WTC11 (cell line): ENCODE measurements around the gene SPATS2. TPM values are rescaled to one million over a fixed set of nuclear protein-coding genes. Genes with fewer than 3 reads are reported as not detected.
A peak's percentile ranks its signal among the peaks of the same experiment; 100 is the strongest.

Source experiments
- ATAC-seq: fragments of 200-7000 bp; cut with Tn5 transposase; 2 replicates; pipeline ENCODE4 v1.10.0; 2021; ENCODE audit warnings: mild to moderate bottlenecking, moderate library complexity
- CTCF ChIA-PET: fragments of 300-600 bp; sonication (Branson Sonifier 250); formaldehyde crosslinking; loops from one replicate; lab custom pipeline; 2021; ENCODE audit warnings: antibody characterized with exemption; lab: Charles Lee
- POLR2A ChIA-PET: fragments of 350-600 bp; sonication (Branson Sonifier 250); formaldehyde crosslinking; loops from one replicate; lab custom pipeline; 2021; ENCODE audit warnings: antibody characterized with exemption; lab: Charles Lee
- DNase-seq: peaks from one replicate; pipeline ENCODE4 v3.0.0; 2021; ENCODE audit warnings: low spot score
- H3K27ac Mint-ChIP-seq: 2 replicates; pipeline ENCODE4 v1.8.0; 2021; ENCODE audit warnings: mixed read lengths
- H3K27me3 Mint-ChIP-seq: 2 replicates; pipeline ENCODE4 v1.8.0; 2021; ENCODE audit warnings: low read depth, mild to moderate bottlenecking, moderate library complexity, mixed read lengths
- H3K36me3 Mint-ChIP-seq: 2 replicates; pipeline ENCODE4 v1.8.0; 2021; ENCODE audit warnings: mixed read lengths
- H3K4me1 Mint-ChIP-seq: 2 replicates; pipeline ENCODE4 v1.8.0; 2022; ENCODE audit warnings: mixed read lengths
- H3K4me3 Mint-ChIP-seq: 2 replicates; pipeline ENCODE4 v1.8.0; 2021; ENCODE audit warnings: mild to moderate bottlenecking, moderate library complexity, mixed read lengths
- H3K9me3 Mint-ChIP-seq: 2 replicates; pipeline ENCODE4 v1.8.0; 2021; ENCODE audit warnings: mixed read lengths
- CREB1 ChIP-seq: sonication (generic); formaldehyde crosslinking; IDR thresholded peaks from 2 replicates; pipeline ENCODE4 v1.8.0; 2023; ENCODE audit warnings: mild to moderate bottlenecking, missing genetic modification reagents
- CREM ChIP-seq: sonication (generic); formaldehyde crosslinking; IDR thresholded peaks from 2 replicates; pipeline ENCODE4 v1.8.1; 2022; ENCODE audit warnings: mild to moderate bottlenecking, missing genetic modification reagents, moderate library complexity
- JUN ChIP-seq: sonication (generic); formaldehyde crosslinking; IDR thresholded peaks from 2 replicates; pipeline ENCODE4 v1.8.0; 2023; ENCODE audit warnings: mild to moderate bottlenecking, missing genetic modification reagents
- RELA ChIP-seq: sonication (generic); formaldehyde crosslinking; IDR thresholded peaks from 2 replicates; pipeline ENCODE4 v1.8.1; 2022; ENCODE audit warnings: missing genetic modification reagents, mild to moderate bottlenecking, borderline replicate concordance
- ZNF396 ChIP-seq: fragments of 250-450 bp; sonication (Bioruptor Pico); IDR thresholded peaks from 2 replicates; pipeline ENCODE4 v1.8.0; 2021; ENCODE audit warnings: mild to moderate bottlenecking, moderate library complexity, borderline replicate concordance
- total RNA-seq: library from RNA; stranded (reverse); gene quantifications from 3 replicates; pipeline ENCODE4 v1.2.3, GENCODE V29; 2021
- TF ChIP-seq, protein P1 (sequence below): fragments of 250-450 bp; sonication (Bioruptor Pico); IDR thresholded peaks from 2 replicates; pipeline ENCODE4 v2.1.2; 2022; ENCODE audit warnings: mild to moderate bottlenecking, moderate library complexity
- TF ChIP-seq, protein P2 (sequence below): sonication (generic); formaldehyde crosslinking; IDR thresholded peaks from 2 replicates; pipeline ENCODE4 v1.8.1; 2023; ENCODE audit warnings: mild to moderate bottlenecking, missing genetic modification reagents
- TF ChIP-seq, protein P3 (sequence below): fragments of 200-600 bp; IDR thresholded peaks from 2 replicates; pipeline ENCODE4 v1.8.0; 2022; ENCODE audit warnings: antibody characterized with exemption

SPATS2 gene
- total RNA-seq, 1 experiment from 2014 or later: 25.9 TPM

DNA sequence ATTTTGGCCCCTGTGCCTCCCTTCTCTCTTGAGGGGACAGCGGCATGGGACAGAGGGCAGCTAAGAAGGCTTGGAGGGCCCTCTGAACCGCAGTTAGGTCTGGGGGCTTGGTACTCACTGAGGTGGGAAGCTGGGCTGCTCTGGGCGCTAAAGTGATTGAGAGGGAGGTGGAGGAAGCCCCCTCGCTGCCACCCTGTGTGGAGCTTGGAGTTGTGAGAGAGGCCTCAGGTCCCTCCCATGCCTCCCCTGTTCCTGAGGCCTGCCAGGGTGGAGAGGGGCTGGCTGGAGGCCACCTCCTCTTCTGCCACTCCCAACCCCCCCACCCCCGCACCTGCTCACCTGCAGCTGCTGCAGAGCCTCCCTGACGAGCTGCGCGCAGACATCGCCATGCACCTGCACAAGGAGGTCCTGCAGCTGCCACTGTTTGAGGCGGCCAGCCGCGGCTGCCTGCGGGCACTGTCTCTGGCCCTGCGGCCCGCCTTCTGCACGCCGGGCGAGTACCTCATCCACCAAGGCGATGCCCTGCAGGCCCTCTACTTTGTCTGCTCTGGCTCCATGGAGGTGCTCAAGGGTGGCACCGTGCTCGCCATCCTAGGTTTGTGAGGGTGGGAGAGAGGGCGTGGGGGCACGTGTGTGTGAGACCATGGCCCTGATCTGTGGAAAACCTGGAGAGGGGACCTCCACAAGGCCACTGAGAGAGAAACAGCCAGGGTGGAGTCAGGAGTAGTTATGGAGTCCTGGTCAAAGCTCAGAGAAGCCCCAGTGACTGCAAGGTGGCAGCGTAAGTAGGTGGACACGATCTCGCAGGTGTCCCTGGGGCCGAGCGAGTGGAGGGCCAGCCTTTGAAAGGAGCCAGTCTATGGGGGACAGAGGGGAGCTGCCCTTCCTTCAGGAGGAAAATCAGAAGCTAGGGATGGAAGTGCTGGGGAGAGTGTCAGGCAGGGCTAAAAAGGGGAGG lies 182.8 kb downstream of the SPATS2 start:
- H3K9me3 Mint-ChIP-seq: no peaks in the 10 kb centered on the region
- CTCF ChIA-PET: interaction anchor here (0.6 to 7.8 kb wide), 13 partner anchors 15 to 412 kb away, joined by 3 to 99 read pairs (median 5); partner anchors contain the start of genes DNAJC22 and TMBIM6
- H3K27me3 Mint-ChIP-seq: peaks cover 69% of the 10 kb centered on the region
- peaks cover 5% of the 10 kb centered on the region for H3K4me1 Mint-ChIP-seq
- no peak overlapping the region for H3K27ac Mint-ChIP-seq
- ATAC-seq: no peak
- H3K36me3 Mint-ChIP-seq: no peaks in the 10 kb centered on the region
- DNase-seq: no peak
- TF ChIP-seq, protein P1, sequence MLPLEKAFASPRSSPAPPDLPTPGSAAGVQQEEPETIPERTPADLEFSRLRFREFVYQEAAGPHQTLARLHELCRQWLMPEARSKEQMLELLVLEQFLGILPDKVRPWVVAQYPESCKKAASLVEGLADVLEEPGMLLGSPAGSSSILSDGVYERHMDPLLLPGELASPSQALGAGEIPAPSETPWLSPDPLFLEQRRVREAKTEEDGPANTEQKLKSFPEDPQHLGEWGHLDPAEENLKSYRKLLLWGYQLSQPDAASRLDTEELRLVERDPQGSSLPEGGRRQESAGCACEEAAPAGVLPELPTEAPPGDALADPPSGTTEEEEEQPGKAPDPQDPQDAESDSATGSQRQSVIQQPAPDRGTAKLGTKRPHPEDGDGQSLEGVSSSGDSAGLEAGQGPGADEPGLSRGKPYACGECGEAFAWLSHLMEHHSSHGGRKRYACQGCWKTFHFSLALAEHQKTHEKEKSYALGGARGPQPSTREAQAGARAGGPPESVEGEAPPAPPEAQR (CRISPR knock-in tag): no peak
- TF ChIP-seq, protein P2, sequence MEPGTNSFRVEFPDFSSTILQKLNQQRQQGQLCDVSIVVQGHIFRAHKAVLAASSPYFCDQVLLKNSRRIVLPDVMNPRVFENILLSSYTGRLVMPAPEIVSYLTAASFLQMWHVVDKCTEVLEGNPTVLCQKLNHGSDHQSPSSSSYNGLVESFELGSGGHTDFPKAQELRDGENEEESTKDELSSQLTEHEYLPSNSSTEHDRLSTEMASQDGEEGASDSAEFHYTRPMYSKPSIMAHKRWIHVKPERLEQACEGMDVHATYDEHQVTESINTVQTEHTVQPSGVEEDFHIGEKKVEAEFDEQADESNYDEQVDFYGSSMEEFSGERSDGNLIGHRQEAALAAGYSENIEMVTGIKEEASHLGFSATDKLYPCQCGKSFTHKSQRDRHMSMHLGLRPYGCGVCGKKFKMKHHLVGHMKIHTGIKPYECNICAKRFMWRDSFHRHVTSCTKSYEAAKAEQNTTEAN (CRISPR knock-in tag): 0 out of 2 replicates have a peak, but pooled peaks have one; percentile 33
- no peak overlapping the region for H3K4me3 Mint-ChIP-seq
- POLR2A ChIA-PET: no interaction called here

DNA sequence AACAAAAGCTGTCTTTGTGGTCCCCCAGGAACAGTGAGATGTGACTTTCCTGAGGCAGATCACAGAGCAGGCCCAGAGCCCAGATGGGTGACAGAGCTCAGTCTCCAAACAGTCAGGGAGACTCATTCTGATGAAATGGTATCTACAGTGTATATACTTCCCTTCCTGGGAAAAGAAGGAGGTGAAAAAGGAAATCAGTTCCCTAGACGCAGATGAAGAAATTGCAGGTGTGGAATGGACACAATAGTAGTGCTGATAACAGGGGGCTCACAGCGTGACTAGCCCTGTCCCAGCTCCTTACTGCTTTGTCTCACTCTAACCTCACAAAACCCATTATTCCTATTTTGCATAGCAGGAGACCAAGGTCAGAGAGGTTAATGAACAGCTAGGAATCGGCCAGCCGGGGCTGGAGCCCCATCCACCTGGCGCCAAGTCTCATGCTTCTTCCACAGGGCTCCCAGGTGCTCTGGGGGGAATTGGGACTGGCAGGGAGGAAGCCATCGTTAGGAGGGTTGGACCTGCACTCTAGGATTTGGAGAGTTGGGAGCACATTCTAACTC lies 183.5 kb downstream of the SPATS2 start:
- Mint-ChIP-seq H3K4me3 (no peak overlapping the region), H3K4me1 (peaks cover 3% of the 10 kb centered on the region; the same call in 1 of the 2 replicates)
- no peak for ATAC-seq
- TF ChIP-seq CREM (no peak), CREB1 (CRISPR knock-in tag) (no peak)
- TF ChIP-seq, all 79 proteins: peak for 0
- DNase-seq: no peak
- Mint-ChIP-seq H3K9me3 (no peaks in the 10 kb centered on the region), H3K36me3 (no peaks in the 10 kb centered on the region), H3K27ac (no peak overlapping the region), H3K27me3 (peaks cover 61% of the 10 kb centered on the region)
- POLR2A ChIA-PET: no interaction called here
- CTCF ChIA-PET: interaction anchor here (0.6 to 7.8 kb wide), 10 partner anchors 16 to 412 kb away, joined by 3 to 99 read pairs (median 6); partner anchors contain the start of genes DNAJC22 and TMBIM6

DNA sequence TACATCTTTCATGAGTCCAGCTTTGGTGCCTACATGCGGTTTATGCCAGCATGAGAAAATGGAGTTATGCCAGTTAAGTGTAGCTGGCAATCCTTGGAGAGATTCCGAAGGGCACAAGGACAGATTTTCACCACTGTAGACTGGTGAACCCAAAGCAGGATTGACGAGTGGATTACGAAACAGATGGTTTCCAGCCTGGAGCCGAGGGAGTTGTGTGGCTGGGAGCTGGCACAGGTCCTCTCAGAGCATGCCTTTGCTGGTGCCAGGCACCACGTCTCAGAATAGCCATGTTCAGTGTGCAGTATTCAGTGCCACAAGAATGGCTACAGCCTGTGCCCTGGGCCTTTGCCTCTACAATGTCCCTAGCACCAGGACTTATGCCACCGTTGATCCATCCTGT lies 184.8 kb downstream of the SPATS2 start:
- Mint-ChIP-seq H3K27me3 (peaks cover 49% of the 10 kb centered on the region), H3K4me3 (no peak overlapping the region), H3K4me1 (peaks cover 3% of the 10 kb centered on the region; the same call in 1 of the 2 replicates), H3K36me3 (no peaks in the 10 kb centered on the region), H3K9me3 (no peaks in the 10 kb centered on the region), H3K27ac (no peak overlapping the region)
- POLR2A ChIA-PET: no interaction called here
- CTCF ChIA-PET: interaction anchor here (1.1 to 7.8 kb wide), 13 partner anchors 9 to 220 kb away, joined by 4 to 99 read pairs (median 21); partner anchors contain the start of genes DNAJC22, KCNH3, PRPF40B and SPATS2
- ATAC-seq (no peak), DNase-seq (no peak)
- TF ChIP-seq ZNF396: no peak

DNA sequence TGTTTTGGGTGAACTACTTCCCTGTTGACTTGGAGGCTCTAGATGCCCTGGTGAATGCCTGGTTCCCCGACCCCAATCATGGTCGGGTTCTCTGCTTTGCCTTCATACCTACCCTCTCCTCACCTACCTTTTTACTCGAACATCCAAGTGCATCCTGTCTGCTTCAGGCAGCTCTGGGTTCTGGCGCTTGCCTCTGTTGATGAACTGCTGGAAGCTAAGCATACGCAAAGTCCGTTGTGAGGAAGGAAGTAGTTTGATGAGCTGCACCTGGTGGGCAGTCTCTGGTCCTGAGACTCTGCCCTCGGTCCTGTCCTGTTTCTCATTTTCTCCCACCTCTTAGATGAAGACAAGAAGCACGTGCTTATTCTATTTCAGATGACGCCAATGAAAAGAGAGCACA lies 185.2 kb downstream of the SPATS2 start:
- H3K36me3 Mint-ChIP-seq: no peaks in the 10 kb centered on the region
- TF ChIP-seq JUN (CRISPR knock-in tag): no peak
- CTCF ChIA-PET: interaction anchor here (1.1 to 7.8 kb wide), 20 partner anchors 9 to 257 kb away, joined by 4 to 99 read pairs (median 11); partner anchors contain the start of genes DNAJC22, KCNH3, PRPF40B and PRPH
- no peak overlapping the region for H3K27ac Mint-ChIP-seq
- DNase-seq (no peak), ATAC-seq (no peak)
- POLR2A ChIA-PET: no interaction called here
- H3K4me3 Mint-ChIP-seq: no peak overlapping the region
- H3K4me1 Mint-ChIP-seq: peaks cover 3% of the 10 kb centered on the region; the same call in 1 of the 2 replicates
- H3K9me3 Mint-ChIP-seq: no peaks in the 10 kb centered on the region
- peaks cover 44% of the 10 kb centered on the region for H3K27me3 Mint-ChIP-seq

DNA sequence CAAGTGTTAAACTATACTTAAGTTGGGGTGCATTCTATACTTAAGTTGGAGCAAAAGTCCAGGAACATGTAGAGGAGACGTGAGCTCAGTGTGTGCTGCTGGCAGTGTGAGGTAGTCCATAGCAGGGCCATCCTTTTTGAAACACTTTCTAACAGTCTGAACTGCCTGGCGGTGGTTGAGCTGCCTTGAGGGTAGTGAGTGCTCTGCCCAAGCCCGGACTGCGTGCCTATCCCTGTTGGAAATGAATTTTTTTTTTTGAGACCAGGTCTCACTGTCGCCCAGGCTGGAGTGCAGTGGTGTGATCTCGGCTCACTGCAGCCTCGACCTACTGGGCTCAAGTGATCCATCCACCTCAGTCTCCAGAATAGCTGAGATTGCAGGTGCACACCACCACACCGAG lies 185.6 kb downstream of the SPATS2 start:
- no peak for ATAC-seq
- Mint-ChIP-seq H3K36me3 (no peaks in the 10 kb centered on the region), H3K4me3 (no peak overlapping the region), H3K9me3 (no peaks in the 10 kb centered on the region), H3K27me3 (peaks cover 40% of the 10 kb centered on the region), H3K4me1 (peaks cover 3% of the 10 kb centered on the region; the same call in 1 of the 2 replicates), H3K27ac (no peak overlapping the region)
- TF ChIP-seq, protein P3, sequence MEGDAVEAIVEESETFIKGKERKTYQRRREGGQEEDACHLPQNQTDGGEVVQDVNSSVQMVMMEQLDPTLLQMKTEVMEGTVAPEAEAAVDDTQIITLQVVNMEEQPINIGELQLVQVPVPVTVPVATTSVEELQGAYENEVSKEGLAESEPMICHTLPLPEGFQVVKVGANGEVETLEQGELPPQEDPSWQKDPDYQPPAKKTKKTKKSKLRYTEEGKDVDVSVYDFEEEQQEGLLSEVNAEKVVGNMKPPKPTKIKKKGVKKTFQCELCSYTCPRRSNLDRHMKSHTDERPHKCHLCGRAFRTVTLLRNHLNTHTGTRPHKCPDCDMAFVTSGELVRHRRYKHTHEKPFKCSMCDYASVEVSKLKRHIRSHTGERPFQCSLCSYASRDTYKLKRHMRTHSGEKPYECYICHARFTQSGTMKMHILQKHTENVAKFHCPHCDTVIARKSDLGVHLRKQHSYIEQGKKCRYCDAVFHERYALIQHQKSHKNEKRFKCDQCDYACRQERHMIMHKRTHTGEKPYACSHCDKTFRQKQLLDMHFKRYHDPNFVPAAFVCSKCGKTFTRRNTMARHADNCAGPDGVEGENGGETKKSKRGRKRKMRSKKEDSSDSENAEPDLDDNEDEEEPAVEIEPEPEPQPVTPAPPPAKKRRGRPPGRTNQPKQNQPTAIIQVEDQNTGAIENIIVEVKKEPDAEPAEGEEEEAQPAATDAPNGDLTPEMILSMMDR: no peak
- no peak for TF ChIP-seq RELA (CRISPR knock-in tag)
- POLR2A ChIA-PET: interaction anchor here (1.3 kb wide), 1 partner anchor 28 kb away, joined by 4 read pairs; no protein-coding TSS in a partner anchor
- CTCF ChIA-PET: interaction anchor here (0.6 to 7.8 kb wide), 28 partner anchors 9 to 807 kb away, joined by 3 to 99 read pairs (median 8); partner anchors contain the start of genes DNAJC22, KCNH3, PRPF40B and PRPH
- DNase-seq: no peak
